ENCODE data around the gene PCNX2. TPM values are rescaled to one million over a fixed set of nuclear protein-coding genes. Genes with fewer than 3 reads are reported as not detected.

Gene PCNX2
- total and polyA plus RNA-seq, 2 donors (not counting 3 experiments of a cell fraction or from before 2014, with no cell fraction given): 6.6 to 11.0 TPM

- dilution Hi-C loops (cut with MboI; ENCODE audit: extremely low pct_ligation_motif_present, low sequenced_read_pairs): no loop called here
- Histone ChIP-seq H4K20me1 (replicated peaks; ENCODE audit: control insufficient read depth, extremely low read depth, insufficient read depth, low read length) (no peaks in the 10 kb centered on the region), H3K27ac (ENCODE audit: insufficient read depth, low read depth, low read length) (no peak overlapping the region), H3K27me3 (ENCODE audit: control insufficient read depth in 2 of 2, insufficient read depth in 2 of 2, low read length in 2 of 2) (no peaks in the 10 kb centered on the region), H3K36me3 (ENCODE audit: control insufficient read depth in 2 of 2, extremely low read depth in 1 of 2, insufficient read depth in 2 of 2, low read length in 2 of 2) (no peaks in the 10 kb centered on the region), H3K9me1 (replicated peaks; ENCODE audit: control insufficient read depth, extremely low read depth, insufficient read depth, low read length) (no peaks in the 10 kb centered on the region), H3K9me3 (replicated peaks; ENCODE audit: control insufficient read depth, insufficient read depth, low read length) (no peaks in the 10 kb centered on the region), H3K4me1 (ENCODE audit: control insufficient read depth, extremely low read depth, insufficient read depth, low read length) (no peaks in the 10 kb centered on the region), H3K79me2 (ENCODE audit: control insufficient read depth, insufficient read depth, low read length) (no peaks in the 10 kb centered on the region), H3K4me3 (replicated peaks in 1 of 3; ENCODE audit: insufficient read depth in 1 of 3, low read depth in 1 of 3, low read length in 3 of 3) (no peak overlapping the region), H3K9ac (replicated peaks; ENCODE audit: extremely low read depth, insufficient read depth, low read length) (no peak overlapping the region), H3K4me2 (ENCODE audit: insufficient read depth, low read length) (no peak overlapping the region), H2AFZ (ENCODE audit: low read depth, low read length) (no peak overlapping the region)
- BruUV-seq (replicated peaks): no TSS peak
- intact Hi-C loops (cut with micrococcal nuclease): no loop called here
- POLR2A ChIA-PET: no interaction called here
- TF ChIP-seq MAX (IDR thresholded peaks at IDR 0.05; ENCODE audit: insufficient read depth, insufficient read length): no peak
- CTCF ChIA-PET: no interaction called here
- FAIRE-seq (no peak), DNase-seq (ENCODE audit: low read depth, low spot score) (no peak)
Measured at GRCh38 chr1:233088613-233089012, 206.9 kb downstream of the PCNX2 start.

- Histone ChIP-seq H3K4me1 (ENCODE audit: control insufficient read depth, extremely low read depth, insufficient read depth, low read length) (no peaks in the 10 kb centered on the region), H3K79me2 (ENCODE audit: control insufficient read depth, insufficient read depth, low read length) (no peaks in the 10 kb centered on the region), H3K36me3 (ENCODE audit: control insufficient read depth in 2 of 2, extremely low read depth in 1 of 2, insufficient read depth in 2 of 2, low read length in 2 of 2) (no peaks in the 10 kb centered on the region), H3K27me3 (ENCODE audit: control insufficient read depth in 2 of 2, insufficient read depth in 2 of 2, low read length in 2 of 2) (no peaks in the 10 kb centered on the region), H3K27ac (ENCODE audit: insufficient read depth, low read depth, low read length) (no peak overlapping the region), H3K9ac (replicated peaks; ENCODE audit: extremely low read depth, insufficient read depth, low read length) (no peak overlapping the region), H2AFZ (ENCODE audit: low read depth, low read length) (no peak overlapping the region), H3K9me3 (replicated peaks; ENCODE audit: control insufficient read depth, insufficient read depth, low read length) (no peaks in the 10 kb centered on the region), H4K20me1 (replicated peaks; ENCODE audit: control insufficient read depth, extremely low read depth, insufficient read depth, low read length) (no peaks in the 10 kb centered on the region), H3K9me1 (replicated peaks; ENCODE audit: control insufficient read depth, extremely low read depth, insufficient read depth, low read length) (no peaks in the 10 kb centered on the region), H3K4me2 (ENCODE audit: insufficient read depth, low read length) (no peak overlapping the region), H3K4me3 (replicated peaks in 1 of 3; ENCODE audit: insufficient read depth in 1 of 3, low read depth in 1 of 3, low read length in 3 of 3) (no peak overlapping the region)
- DNase-seq (ENCODE audit: low read depth, low spot score) (no peak), FAIRE-seq (no peak)
- POLR2A ChIA-PET: no interaction called here
- dilution Hi-C loops (cut with MboI; ENCODE audit: extremely low pct_ligation_motif_present, low sequenced_read_pairs) (no loop called here), intact Hi-C loops (cut with micrococcal nuclease) (no loop called here)
- CTCF ChIA-PET: no interaction called here
- no peak for TF ChIP-seq GATA2 (IDR thresholded peaks at IDR 0.05; ENCODE audit: insufficient read depth, insufficient read length, low read depth, low read length)
- TF ChIP-seq MAX (IDR thresholded peaks at IDR 0.05; ENCODE audit: insufficient read depth, insufficient read length): no peak
- TF ChIP-seq MYC (IDR thresholded peaks at IDR 0.05; ENCODE audit: low read depth, low read length): no peak
- no peak for TF ChIP-seq POLR2AphosphoS5 (IDR thresholded peaks at IDR 0.05; ENCODE audit: insufficient read depth, low read depth, low read length)
- no peak for TF ChIP-seq EZH2 (IDR thresholded peaks at IDR 0.05; ENCODE audit: borderline replicate concordance, low read depth, low read length, severe bottlenecking)
- TF ChIP-seq CTCF (IDR thresholded peaks at IDR 0.05; ENCODE audit: extremely low read depth in 1 of 2, insufficient read depth in 1 of 2, low read depth in 1 of 2, low read length in 2 of 2): no peak
- TF ChIP-seq POLR2A (IDR thresholded peaks at IDR 0.05; ENCODE audit: low read depth, low read length): no peak
- TF ChIP-seq JUN (IDR thresholded peaks at IDR 0.05; ENCODE audit: borderline replicate concordance, insufficient read depth, insufficient read length, low read depth): no peak
- no peak for TF ChIP-seq FOS (IDR thresholded peaks at IDR 0.05; ENCODE audit: borderline replicate concordance, insufficient read depth, low read length)
- no TSS peak for BruUV-seq (replicated peaks)
Measured at GRCh38 chr1:233086961-233087881, 208.3 kb downstream of the PCNX2 start.
